NCI-H524 treated with DMSO at 0.1 percent for 48 hours (cell line): Measurements from ENCODE around the gene MAMDC4.
"Not testable (repeated sequence)": the region's sequence is repeated elsewhere in the genome, so short reads cannot be mapped to it uniquely, and the experiment has no call there.

Experiments
- DNase-seq: peaks from one replicate; lab custom pipeline; 2025; lab: John Stamatoyannopoulos, UW

Gene MAMDC4

DNA sequence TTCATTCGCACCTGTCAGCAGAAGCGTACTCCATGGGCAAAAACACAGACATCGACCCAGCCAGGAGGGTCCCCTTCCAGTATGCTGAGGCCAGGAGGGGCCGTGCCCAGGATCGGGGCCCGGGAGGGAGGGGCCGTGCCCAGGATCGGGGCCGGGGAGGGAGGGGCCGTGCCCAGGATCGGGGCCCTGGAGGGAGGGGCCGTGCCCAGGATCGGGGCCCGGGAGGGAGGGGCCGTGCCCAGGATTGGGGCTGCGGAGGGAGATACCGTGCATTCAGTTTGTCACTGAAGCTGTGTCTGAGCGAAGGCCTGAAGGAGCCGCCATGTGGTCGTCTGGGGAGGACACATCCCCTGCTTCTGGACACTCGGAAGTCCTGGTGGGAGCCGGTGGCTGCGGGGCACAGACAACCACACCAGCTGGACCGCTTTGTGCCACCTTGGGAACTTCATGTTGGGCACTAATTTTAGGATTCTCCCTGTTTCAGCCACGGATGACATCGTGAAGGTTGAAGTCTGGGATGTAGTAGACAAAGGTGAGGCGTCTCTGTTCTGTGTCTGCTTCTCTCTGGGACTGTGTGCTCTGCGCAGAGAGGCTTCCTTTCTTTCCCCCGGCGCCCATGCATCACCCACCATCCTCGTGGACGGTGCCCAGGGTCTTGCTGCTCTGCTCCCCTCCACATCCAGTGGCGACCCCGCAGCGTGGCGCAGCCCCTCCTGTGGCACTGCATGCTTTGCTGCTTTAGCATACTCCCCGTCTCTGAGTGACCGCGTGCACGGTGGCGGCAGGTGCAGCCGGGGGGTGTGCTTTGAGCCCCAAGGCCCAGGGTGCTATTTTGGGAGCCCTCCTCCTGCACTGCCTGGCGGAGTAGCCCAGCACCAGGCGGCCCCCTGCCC lies 26.6 kb upstream of the MAMDC4 start:
- DNase-seq, result no peak

DNA sequence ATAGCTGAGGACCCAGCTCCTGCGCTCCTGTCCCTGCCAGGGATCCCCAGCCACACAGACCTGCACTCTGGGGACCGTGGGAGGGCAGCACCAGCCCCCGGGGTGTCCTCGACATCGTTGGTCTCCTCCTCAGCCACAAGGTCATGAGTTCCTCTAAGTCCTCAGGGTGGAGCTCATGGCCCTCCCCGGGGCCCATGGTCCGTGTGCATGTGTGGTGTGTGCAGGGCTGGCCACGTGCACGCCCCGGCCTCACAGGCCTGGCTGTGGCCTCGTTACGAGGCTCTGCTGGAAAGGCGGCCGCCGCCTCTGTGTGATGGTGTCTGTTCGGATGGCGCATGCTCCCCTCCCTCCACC lies 26.0 kb upstream of the MAMDC4 start:
- DNase-seq, result no peak

GRCh38 chr9:136826703-136827582 lies 25.2 kb upstream of the MAMDC4 start:
- DNase-seq, result no peak

- no peak for DNase-seq
Measured at GRCh38 chr9:136827794-136828473, 24.2 kb upstream of the MAMDC4 start.

DNA sequence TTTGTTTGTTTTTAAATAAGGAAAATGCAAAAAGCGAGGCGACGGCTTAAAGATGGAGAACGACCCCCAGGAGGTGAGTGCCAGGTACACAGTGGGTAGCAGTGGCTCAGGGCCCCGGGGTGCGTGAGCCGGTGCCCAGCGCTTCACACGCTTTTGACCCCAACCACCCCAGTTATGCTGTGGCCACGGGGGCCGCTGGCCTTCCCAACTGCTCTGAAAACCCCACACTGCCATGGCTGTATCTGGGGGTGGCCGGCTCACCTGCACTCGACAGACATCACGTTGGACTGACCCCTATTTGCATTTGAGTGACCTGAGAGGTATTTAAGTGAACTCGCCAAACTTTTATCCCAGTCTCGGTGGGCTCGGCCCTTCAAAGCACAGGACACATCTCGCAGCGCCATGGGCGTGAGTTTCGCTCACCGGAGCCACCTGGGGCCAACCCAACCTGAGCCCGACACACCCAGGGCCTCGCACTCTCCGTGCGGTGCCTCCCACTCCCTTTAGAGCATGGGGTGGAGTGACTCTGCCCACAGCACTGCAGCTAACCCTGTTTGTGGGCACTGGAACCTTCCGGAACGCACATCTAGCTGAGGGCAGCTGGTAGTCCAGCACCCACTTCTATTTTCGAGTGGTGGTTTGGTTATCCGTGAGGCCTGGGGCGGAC lies 23.5 kb upstream of the MAMDC4 start:
- DNase-seq, result no peak

GRCh38 chr9:136829412-136829811 lies 22.7 kb upstream of the MAMDC4 start:
- DNase-seq, result no peak

GRCh38 chr9:136829981-136830885 lies 21.9 kb upstream of the MAMDC4 start:
- DNase-seq, result no peak

DNA sequence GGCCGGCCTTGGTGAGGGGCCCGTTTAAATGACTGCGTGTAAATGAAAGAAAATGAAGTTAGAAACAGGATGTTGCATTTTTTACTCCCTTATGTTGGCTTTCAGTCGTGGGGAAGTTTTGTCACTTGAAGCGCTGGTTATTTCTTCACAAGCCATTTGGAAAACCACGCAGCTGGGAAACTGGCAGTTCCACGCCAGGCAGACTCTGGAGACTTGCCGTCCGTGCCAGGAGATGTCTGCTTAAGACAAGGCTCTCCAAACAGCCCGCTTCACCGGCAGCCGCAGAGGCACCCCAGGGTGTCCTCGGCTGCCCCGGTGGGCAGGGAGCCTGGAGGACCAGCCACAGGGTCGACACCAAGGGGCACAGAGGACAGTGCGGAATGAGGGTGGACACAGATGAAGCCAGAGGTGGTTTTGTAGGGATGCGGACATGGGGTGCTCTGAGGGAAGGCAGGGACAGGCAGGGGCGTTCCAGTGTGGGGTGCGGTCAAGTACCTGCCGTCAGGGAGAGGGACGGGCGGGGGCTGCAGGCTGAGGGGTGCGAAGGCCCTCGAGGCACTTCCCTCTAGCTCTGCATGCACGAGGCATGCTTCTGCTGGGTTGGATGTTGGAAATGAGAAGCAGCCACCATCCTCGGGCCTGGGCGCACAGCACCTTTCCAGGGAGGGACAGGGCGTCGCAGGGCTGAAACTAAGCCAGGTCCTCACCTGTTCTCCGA lies 21.0 kb upstream of the MAMDC4 start:
- no peak for DNase-seq

- no peak for DNase-seq
Measured at GRCh38 chr9:136831720-136832104, 20.4 kb upstream of the MAMDC4 start.

- no peak for DNase-seq
Measured at GRCh38 chr9:136832581-136832980, 19.6 kb upstream of the MAMDC4 start.

- not testable (repeated sequence) for DNase-seq
Measured at GRCh38 chr9:136833381-136834048, 18.6 kb upstream of the MAMDC4 start.

DNA sequence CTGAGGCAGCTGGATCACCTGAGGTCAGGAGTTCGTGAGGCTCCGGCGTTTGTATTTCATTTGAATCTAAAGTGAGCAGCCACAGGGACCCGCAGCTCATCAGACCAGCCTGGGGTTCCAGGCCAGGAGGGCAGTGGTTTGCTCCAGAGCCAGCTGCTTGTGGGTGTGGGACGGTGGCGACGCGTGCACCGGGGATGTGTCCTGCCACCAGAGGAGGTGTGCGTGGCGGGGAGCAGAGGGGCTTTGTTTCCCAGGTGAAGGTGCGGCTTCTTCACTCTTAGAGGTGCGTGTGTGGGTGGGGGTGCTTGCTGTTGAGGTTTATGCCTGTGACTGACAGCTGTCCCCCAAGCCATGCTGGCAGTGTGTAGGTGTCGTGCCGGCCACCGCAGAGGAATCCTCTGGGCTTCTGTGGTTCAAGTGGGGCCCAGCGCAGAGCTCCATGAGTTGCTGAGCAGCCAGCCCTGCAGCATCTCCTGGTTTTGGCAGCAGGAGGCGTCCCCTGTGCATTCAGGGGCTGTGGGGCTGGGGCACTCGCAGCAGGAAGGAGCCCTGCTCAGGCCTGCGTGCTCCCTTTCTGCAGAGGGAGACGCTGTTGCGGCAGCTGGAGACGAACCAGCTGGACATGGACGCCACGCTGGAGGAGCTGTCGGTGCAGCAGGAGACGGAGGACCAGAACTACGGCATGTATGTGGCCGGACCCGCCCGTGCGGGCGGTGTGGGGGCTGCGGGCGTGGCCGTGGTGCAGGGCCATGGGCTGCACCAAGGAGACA lies 16.8 kb upstream of the MAMDC4 start:
- no peak for DNase-seq

DNA sequence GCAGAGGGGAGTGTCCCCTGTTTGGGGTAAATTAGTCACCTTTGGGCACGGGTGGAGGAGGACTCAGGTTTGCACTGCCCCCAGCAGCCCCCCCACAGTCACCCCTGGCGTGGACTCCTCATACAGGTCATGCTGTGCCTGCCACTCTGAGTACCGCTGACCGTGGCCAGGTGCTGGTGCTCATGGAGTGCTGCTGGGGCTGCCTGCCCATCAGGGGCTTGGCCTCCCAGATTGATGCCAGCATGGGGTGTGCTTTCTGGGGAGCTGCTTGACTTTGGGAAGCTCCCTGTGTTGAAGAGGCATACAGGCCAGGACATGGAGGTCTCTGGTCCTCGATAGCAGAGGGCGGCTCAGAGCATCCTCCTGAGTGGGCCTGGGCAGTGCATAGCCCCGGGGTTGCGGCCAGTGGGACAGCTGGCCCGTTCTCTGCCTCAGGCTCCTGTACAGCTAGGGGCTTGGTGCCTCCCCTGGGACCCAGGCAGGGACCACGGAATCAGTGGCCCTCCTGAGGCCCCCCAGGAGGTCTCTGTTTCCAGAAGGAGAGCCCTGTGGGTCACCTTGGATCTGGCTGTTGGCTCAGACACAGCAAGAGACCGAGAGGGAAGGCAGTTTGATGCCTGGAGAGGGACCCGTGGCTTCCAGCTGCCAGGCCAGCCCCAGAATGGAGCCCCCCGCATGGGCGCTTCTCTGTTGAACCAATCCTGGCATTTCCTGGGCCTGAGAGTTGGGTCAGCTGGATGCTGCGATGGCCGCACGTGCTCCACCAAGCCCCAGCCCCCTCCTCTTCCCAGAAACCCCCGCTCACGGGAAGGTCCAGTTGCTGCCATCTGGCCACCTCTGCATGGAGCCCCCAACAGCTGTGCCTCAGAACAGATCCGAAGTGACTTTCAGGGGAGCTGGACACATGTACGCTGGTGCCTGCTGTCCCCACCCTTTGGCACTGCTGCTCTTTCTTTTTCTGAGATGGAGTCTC lies 15.9 kb upstream of the MAMDC4 start:
- no peak for DNase-seq

- no peak for DNase-seq
Measured at GRCh38 chr9:136837146-136837855, 14.8 kb upstream of the MAMDC4 start.

DNA sequence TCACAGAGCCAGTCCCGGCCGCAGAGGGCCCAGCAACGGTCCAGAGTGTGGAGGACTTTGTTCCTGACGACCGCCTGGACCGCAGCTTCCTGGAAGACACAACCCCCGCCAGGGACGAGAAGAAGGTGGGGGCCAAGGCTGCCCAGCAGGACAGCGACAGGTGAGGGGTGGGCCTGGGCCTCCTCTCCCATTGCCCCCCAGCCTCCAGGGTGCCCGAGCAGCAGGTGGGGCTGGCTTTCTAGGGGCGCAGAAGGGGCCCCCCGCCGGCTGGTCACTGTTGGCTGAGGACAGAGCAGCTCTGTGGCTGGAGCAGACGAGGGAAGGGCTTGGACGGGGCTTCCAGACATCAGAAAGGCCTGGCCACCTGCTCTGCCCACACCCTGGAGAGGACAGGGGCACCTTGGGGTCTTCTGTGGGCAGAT lies 14.3 kb upstream of the MAMDC4 start:
- not testable (repeated sequence) for DNase-seq

GRCh38 chr9:136838314-136839228 lies 13.6 kb upstream of the MAMDC4 start:
- DNase-seq, result no peak
